ENCODE measurements around the gene FADS2. TPM values are rescaled to one million over a fixed set of nuclear protein-coding genes. Genes with fewer than 3 reads are reported as not detected.

Gene FADS2
- total and polyA plus RNA-seq, 9 of the 15 experiments (the other 6 are each of a cell fraction or from before 2014, with no cell fraction given) = 2.9 to 42.8 (median 16.2) TPM

- CTCF ChIA-PET (ENCODE audit: low intra/inter-chr PET ratio) = no interaction called here
- in situ Hi-C loops (cut with MboI) = no loop called here
- Histone ChIP-seq H3K4me3 (no peak overlapping the region), H3K4me1 (replicated peaks in 1 of 2; ENCODE audit: control insufficient read depth in 2 of 2, insufficient read depth in 2 of 2, low read length in 2 of 2) (peaks cover 2 to 20% of the 10 kb centered on the region in 2 experiments; a peak in 4 of 5 replicates), H3K27me3 (ENCODE audit: control insufficient read depth in 2 of 2, insufficient read depth in 2 of 2, low read length in 2 of 2) (no peaks in the 10 kb centered on the region), H3K9me3 (replicated peaks; ENCODE audit: control insufficient read depth, insufficient read depth, low read depth, low read length) (no peaks in the 10 kb centered on the region), H4K20me1 (replicated peaks; ENCODE audit: control insufficient read depth, insufficient read depth, low read length) (no peaks in the 10 kb centered on the region), H3K9me1 (ENCODE audit: control insufficient read depth, insufficient read depth, low read length) (no peaks in the 10 kb centered on the region), H3K9ac (ENCODE audit: insufficient read depth in 1 of 2, low read depth in 2 of 2, low read length in 2 of 2) (peak overlapping the region in 1 of 2 experiments; percentile 9; a peak in 1 of 4 replicates), H2AFZ (ENCODE audit: low read depth, low read length) (no peak overlapping the region), H3K27ac (ENCODE audit: extremely low read depth, low read depth, low read length) (no peak overlapping the region), H3K36me3 (ENCODE audit: control insufficient read depth, insufficient read depth, low read length) (peaks cover 5% of the 10 kb centered on the region; the same call in 1 of the 3 replicates), H3K79me2 (ENCODE audit: control insufficient read depth, insufficient read depth, low read length) (no peaks in the 10 kb centered on the region), H3K4me2 (ENCODE audit: insufficient read depth, low read length) (no peak overlapping the region)
- no TSS peak for BruUV-seq (replicated peaks)
- ATAC-seq = no peak
- POLR2A ChIA-PET = interaction anchor here (0.6 kb wide), 1 partner anchor 46 kb away, joined by 4 read pairs; no protein-coding TSS in a partner anchor
- DNase-seq (ENCODE audit: extremely low read depth in 1 of 4, low spot score in 3 of 4) = no peak
- intact Hi-C loops (cut with micrococcal nuclease) = no loop called here
- TF ChIP-seq, protein P1, sequence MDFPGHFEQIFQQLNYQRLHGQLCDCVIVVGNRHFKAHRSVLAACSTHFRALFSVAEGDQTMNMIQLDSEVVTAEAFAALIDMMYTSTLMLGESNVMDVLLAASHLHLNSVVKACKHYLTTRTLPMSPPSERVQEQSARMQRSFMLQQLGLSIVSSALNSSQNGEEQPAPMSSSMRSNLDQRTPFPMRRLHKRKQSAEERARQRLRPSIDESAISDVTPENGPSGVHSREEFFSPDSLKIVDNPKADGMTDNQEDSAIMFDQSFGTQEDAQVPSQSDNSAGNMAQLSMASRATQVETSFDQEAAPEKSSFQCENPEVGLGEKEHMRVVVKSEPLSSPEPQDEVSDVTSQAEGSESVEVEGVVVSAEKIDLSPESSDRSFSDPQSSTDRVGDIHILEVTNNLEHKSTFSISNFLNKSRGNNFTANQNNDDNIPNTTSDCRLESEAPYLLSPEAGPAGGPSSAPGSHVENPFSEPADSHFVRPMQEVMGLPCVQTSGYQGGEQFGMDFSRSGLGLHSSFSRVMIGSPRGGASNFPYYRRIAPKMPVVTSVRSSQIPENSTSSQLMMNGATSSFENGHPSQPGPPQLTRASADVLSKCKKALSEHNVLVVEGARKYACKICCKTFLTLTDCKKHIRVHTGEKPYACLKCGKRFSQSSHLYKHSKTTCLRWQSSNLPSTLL (IDR thresholded peaks at IDR 0.05) = no peak
- peak; percentile 43 for TF ChIP-seq TBP (optimal IDR thresholded peaks at IDR 0.05; ENCODE audit: low read depth, low read length)
- no peak for FAIRE-seq
- WGBS (ENCODE audit: insufficient coverage, low coverage, missing lambda C conversion rate) = 80% methylated on average over 7 of the region's 7 CpGs
These were observed 22.6 kb downstream of the FADS2 start for GRCh38 chr11:61850687-61851086.
